Stimulated activated CD8-positive, alpha-beta memory T cell treated with anti-CD3 and anti-CD28 coated beads, Interleukin-7, amount 100 ng/mL, for 24 hours (primary cell): Measurements from ENCODE around the gene AOPEP.

Source experiments
- DNase-seq: peaks from one replicate; pipeline ENCODE4 v3.0.0-alpha.2; 2020; ENCODE audit warnings: low read depth

AOPEP gene

DNA sequence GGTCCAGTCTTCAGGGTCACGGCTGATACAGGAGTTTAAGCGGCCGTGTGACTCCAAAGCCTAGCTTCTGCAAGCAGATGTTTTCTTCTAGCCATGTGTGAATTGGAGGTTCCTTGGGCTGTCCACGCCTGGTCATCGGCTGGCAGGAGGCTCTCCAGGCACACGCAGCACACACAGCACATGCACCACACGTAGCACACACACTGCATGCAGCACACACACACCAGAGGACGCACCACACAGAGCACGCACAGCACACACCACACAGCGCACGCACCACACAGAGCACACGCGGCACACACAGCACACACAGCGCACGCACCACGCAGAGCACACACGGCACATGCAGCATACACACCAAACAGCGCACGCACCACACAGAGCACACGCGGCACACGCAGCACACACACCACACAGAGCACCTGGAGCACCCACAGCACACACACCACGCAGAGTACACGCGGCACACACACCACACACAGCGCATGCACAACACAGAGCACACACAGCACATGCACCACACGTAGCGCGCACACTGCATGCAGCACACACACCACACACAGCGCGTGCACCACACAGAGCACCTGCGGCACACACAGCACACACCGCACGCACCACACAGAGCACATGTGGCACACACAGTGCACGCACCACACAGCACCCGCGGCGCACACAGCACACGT, 356.7 kb downstream of the AOPEP start:
- no peak for DNase-seq

DNA sequence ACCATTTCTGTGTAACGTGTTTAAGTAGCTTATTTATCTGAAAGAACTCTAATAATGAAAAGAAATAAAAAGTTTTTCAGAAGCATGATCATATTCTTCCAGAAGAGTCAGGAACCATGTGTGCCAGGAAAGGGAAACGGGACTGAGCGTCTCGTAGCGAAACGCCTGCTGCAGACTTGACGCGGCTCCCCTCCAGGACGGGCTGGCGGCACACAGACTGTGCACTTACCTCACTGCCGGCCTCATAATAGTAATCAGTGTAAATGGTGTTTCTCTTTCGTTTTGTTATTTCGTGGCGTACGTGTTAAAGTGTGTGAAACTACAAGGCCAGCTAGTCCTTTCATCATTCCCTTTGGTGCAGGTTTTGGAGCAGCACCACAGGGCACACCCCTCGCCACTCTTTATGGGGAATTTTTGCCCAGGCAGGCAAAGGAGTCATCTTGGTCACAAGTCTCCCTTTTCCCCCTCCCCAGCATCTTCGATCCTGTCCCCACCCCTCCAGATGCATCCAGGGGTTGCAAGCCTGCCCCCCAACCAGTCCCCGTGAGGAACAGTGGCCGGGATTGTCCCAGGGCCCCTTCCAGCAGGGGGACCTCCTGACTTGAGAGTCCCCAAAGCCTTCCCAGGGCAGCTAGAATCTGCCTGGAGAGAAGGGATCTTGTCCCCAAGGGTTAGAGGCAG, 357.9 kb downstream of the AOPEP start:
- no peak for DNase-seq

DNA sequence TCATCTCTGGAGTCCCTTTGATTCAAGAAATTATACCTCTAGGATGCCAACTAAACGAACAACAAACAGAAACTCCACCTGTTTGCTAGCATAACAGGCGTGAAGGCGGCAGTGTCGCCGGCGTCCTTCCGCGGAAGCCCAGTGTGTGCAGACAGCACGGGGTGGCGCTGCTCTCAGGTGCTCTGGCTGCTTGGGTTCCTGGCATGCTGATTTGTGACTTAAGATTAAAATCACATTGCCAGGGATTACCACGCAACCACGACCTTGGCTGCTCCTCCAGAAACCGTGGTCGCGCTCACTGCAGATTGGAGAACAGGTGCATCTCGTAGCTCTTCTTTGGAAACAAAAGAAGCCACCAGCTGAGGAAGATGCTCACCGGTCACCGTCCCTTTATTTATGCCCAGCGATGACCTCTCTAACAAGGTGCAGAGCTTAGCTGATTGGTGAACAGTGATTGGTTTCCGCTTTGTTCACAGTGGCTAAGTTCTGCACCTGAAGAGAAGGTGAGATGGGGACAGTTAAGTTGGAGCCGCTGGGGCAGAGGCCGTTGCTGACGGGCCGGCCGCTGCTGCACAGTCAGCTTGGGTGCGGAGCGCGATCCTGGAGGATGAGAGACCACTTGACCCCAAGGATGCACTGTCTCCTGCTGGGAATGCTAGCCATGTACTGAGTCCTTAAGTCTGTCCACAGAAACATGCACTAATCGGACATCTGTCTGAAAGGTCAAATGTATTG, 358.7 kb downstream of the AOPEP start:
- no peak for DNase-seq

DNA sequence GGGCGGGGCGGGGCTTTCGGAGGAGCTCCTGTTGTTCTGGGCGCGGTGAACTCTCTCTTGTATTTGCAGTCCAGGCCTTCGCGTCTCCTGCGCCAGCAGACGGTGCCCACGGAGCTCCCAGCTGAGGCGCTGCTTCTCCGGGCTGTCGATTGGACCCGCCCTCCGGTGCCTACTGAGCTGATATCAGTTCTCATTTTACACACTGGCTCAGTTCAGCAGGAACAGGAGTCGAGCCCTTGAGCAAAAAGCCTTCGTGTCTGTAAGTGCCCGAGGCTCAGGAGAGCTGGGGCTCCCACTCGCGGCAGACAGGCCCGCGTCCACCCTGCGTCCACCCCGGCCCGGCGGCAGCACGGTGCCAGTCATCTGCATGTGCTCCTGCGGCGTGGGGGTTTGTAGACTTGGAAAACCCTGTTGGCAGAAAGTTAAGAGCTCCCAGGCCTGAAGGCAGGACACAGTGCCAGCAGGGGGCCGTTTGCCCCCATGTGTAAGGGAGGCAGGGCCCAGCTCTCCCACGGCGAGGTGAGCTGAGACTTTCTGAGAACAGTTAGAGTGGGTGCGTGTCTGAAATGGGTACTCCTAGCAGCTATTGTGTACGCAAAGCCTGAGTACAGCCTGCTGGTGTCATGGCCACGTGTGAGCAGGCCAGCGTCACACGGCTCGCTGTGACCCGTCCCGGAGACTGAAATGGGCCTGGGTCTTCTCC, 359.5 kb downstream of the AOPEP start:
- no peak for DNase-seq

DNA sequence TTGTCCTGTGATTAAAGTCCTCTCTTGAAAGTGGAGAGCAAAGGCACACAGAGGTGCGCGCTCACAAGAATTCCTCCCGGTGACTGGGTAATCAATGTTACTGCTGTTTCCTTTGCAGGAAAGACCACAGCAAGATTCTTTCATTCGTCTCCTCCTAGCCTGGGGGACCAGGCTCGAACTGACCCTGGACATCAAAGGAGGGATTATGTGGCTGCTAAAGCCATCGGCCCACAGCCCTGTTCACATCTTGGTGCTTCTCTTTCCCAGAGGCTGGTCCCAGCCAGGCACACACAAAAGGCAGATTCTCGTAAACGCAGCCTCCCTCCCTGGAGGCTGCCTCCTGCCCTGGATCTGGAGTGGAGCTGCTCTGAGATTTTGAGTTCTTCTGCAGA, 360.1 kb downstream of the AOPEP start:
- no peak for DNase-seq

DNA sequence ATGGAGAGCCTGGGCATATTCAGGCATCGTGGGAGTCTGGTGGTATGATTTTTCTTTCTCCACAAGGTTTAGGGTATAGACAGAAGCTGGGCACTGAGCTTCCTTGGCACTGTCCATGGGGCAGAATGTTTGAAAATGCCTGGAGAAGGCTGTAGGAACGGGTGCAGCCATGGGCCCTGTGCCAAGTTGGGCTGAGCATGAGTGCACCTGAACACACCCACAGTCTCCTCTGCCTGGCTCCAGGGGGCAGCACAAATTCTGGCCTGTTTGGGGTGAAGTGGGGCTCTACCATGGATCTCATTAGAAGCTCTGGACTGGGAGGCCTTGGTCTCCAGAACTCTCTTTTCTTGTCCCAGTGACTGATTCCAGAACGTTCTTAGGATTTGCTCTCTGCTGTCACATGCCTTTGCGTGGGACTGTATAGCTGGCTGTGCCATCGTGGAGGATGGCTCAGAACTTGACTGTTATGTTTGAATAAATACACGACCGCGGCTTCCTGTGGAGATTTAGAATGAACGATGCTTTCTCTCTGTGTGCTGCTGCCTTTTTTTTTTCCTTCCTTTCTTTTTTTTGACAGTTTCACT, 361.3 kb downstream of the AOPEP start:
- no peak for DNase-seq

DNA sequence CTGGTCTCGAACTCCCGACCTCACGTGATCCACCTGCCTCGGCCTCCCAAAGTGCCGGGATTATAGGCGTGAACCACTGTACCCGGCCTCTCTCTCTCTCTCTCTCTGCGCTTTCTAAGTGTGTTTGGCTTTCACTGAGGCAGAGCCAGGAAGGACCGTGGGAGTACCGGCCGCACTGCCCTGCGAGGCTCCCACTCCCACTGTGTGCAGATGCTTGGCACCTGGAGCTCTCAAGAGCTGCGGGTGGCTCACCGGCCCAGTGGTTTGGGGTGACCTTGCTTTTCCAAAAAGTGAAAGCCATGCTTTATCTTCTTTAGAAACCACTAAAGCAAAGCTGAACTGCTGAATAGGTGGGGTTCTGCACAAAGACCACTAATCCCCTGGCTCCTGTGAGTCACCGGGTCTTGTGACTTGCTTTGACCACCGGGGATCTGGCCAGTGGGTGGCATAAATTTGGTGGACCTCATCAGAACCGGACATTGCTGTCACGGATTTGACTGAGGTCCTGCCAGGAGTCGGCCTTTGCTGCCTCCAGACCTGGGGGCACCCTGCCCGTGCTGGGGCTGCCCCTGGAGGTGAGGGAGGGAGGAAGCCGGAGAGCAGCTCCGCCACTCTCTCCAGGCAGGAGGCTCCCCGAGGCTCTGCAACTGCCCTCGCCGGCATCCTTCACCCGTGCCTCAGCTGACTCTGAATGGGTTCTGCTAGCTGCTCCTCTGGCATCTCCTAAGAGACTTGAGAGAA, 362.1 kb downstream of the AOPEP start:
- DNase-seq, result no peak

DNA sequence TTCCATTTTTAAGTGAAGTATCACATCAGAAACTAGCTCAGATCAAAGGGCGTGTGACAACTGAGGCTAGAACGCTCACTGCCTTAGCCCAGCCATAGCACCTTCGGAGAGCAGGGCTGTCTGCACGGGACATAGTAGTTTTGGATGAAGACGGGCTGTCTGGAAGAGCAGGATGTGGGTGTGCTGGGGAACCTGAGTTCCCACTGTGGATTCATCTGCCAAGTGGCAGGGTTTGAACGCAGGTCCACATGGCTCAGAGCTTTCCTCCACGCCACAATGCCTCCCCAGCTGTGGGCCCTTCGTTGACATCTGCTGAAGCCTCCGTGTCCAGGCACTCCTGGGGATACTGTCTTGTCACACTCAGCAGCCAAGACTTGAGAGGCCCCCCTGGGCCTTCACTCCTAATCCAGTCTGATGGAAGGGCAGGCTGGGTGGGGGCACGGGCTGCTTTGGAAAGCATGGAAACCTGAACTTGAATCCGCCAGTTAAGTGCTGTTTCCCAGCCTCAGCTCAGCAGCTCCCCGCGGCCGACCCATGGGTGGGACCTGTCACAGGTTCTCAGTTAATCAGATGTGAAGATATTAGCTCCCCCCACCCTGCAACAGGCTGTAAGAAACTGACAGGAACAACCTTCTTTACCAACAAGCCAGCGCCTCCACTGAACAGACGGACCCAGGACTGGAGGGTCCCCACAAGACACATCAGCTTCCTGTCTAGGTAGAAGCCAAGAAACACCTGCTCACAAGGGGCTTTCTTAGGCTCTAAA, 362.9 kb downstream of the AOPEP start:
- DNase-seq, result no peak

DNA sequence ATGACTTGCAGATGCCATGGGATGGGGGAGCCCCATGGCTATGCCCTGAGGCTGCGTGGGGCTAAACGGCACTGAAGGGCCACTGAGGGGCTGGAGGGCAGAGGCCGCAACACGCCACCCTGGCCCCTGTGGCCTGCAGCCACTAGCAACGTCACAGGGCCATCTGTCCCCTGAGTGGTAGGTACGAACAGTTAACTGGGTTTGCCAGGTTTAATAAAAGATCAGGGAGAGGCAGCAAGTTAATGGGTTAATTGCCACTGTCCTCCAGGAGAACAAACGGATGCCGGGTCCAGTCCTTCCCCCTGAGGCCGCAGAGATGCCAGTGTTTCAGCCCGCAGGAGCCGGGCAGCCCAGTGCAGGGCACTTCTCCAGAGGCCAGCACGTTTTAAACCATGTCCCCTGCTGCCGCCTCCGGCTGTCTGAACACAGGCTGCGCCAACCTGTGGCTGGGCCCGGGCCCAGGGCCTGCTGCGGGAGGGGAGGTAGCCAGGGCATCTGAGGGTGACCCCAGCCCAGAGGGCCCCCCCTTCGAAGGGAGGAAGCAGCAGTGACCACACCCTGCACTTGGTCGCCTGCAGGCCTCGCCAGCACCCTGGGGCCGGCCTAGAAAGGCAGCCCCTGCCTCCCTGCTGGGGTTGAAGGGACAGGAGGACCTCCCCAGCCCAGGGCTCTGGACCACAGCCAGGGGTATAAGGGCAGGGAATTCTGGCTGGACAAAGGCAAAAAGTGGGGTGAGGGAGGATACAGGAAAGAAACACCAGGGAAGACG, 363.7 kb downstream of the AOPEP start:
- no peak for DNase-seq

DNA sequence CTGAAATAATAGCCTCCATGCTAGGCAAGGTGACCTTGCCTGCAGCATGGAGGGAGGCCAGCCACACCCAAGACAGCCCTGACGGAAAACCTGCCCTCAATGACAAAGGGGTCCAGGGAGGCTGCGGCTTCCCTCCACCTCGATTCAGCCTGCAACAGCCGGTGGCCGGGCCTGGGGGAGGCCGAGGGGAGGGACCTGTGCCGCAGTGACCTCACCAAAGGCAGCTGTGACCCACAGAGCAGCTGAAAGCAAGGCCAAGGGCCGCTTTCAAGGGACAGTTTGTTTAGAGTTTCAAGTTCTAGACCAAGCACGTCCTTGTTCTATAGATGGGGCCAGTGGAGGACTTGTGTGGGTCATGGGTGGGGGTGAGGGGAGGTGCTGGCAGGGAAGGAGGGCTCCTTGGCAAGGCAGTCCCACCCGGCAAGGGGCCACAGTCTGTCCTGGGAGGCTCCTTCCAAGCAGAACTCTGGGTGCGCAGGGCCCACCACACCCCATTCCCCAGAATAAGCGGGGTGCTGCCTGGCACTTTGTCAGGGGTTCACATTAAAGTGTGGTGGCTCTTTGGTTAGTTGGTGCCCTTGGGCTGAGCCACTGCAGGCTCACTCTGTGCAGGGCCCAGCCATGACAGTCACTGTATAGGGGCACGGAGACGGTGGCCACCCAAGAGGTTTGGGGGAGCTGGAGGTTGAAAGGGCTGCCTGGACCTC, 364.5 kb downstream of the AOPEP start:
- no peak for DNase-seq

DNA sequence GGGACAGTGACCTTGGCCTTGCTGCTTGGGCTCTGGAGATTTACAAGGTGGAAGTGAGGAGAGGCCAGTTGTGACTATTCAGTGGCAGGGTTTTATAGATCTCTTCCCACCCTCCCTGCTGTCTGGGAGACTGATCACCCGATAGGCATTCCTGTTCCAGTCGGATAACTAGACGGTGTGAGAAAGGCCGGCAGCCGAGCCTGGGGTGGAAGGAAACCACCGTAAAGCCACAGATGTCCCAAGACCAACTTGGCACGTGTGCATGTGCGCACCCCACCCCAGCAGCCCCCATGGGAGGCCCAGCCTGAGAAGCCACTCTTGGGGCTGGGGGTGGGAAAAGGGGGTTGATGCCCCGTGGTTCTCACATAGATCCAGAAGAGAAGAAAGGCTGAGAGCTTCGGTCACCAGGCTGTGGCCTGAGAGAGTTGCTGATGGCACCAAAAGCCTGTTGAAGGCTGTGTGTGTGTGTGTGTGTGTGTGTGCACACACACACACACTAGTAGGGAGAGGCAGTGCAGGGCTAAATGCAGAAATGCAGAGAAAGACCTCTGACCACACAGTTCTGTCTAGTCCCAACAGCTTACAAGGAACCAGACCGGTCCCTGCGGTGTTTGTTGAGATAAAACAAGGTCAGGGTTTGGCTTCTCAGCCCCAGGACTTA, 365.2 kb downstream of the AOPEP start:
- no peak for DNase-seq

DNA sequence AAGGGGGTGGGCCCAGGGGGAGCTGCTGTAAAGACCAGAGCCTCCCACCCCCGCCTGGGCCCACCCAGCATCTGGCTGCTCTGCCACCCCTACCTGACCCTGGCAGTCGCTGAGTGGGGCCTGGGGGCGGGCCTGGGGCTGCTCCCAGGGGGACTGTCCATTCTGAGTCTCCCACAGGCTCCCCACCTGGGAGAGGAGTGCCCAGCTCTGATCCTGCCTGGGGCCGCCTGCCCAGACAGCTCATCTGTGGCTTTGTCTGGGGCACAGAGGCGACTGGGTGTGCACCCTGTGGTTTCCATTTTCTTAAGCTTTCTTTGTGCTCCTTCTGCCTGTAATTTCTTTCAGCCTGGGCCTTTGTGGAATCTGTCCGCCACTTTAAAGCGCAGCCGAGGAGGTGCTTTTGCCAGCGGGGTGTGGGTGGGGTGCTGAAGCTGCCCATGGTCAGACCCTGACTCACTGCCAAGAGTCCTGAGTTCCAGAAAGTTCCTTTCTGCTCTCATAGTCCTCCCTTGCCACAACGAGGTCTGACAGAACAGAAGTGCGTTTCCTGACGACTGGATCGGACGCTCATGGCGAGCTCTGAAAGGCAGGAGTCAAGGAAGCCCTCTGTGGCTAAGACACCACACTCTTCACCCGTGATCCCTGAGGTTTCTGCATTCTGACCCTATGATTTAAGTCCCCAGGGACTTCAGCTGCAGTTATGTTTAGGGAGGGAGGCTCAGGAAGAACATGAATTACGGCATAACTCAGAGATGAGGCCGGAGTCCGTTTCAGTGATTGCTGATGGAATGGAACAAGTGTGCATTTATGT, 366.0 kb downstream of the AOPEP start:
- no peak for DNase-seq

DNA sequence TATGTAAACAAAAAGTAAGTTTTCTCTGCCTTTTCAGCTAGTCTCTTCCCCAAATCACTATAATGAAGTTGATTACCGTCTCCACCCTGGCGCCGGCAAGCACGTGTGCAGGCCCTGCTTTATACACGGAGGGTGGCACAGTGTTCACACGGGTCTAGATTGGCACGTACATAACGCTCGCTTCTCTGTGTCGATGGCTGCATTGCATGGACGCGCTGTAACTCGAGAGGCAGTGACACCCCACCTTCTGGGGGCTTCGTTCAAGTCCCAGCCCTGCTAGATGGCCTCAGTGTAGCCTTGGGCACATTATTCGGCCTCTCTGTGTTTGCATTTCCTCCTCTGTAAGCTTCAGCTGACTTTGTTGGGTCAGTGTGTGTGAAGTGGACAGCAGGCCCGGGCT, 367.1 kb downstream of the AOPEP start:
- no peak for DNase-seq

DNA sequence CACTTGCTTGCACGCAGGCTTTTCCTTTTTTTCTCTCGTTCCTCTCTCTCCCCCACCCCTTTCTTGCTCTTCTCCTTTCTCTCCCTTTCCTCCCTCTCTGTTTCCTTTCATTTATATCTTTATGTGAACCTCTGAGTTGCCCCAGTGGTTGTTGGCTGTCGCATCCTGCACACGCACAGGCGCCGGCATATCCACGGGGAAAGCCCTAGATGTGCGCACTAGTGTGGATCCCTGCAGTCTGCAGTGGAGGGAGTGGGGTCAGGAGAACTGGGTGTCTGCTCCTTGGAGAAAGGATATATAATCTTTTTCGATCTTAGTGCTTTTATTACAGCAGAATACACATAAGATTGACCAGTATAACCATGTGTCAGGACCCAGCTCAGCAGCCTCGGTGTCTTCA, 367.5 kb downstream of the AOPEP start:
- no peak for DNase-seq

DNA sequence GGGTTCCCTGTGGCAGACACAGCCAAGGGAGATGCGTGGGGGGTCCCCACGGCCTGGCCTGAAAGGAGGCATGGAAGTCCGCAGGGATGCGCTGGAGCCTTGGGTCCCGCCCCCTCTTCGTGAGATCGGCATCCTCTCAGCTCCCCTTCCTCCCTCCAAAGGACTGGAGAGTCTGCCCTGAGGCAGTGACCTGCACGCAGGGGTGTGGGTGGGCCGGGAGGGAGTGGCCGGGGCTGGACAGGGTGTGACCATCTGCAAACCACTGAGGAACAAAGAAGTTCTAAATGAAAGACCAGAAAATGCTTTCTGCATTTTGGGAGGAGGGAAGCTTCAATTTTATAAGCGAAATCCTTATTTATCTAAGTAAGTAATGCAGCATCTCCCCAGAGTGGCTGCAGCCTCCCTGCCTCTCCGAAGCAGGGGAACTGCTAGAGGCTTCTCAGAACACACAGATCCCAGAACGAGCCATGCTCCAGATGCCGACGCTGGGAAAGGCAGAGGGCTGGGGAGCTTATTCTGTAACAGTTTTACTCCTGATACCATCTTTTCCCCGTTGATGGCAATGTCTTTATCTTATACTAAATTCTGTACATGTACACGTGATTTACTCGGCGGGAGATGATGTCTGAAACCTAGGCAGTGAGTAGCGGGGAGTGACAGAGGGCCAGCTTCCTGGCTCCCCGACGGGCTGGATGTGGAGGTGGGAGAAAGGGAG, 369.3 kb downstream of the AOPEP start:
- no peak for DNase-seq

DNA sequence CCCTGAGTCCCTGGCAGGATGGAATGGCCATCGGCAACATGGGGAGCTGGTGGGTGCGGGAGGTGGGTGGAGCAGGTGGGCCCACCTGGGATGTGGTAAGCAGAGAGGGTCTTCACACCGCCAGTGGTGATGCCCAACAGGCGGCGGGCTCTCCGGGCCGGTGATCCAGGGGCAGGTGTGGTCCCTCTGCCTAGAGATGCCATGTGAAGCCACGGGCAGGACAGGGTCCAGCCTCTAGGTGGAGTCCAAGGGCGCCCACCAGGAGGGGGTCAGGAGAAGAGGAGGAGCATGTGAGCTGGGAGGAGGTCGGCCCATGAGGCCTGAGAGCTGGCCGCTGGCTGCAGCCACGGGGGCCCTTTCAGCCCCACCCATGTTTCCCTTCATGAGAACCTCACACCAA, 369.9 kb downstream of the AOPEP start:
- no peak for DNase-seq

DNA sequence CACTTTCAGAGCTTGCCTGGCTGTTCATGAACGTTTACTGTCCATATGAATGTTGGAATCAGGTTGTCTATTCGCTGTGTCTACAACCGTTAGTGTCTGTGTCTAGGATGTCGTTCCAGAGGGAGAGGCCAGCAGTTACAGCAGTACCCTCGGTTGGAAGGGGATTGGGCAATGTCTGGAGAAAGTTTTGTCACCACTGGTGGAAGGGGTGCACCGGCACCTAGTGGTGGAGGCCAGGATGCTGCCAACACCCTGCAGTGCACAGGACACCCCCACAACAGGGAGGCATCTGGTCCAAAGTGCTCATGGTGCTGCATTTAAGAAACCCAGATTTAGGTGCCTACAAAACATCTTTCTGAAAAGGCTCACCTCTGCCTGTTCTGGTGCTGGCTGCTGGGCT, 370.3 kb downstream of the AOPEP start:
- DNase-seq, result no peak
